Panc1 (cell line): ENCODE data around the gene NT5DC1. TPM values are rescaled to one million over a fixed set of nuclear protein-coding genes. Genes with fewer than 3 reads are reported as not detected.

ENCODE experiments used
- ATAC-seq: fragments of 200-7000 bp; cut with Tn5 transposase; 2 replicates; pipeline ENCODE4 v1.9.1; 2020; ENCODE audit warnings: mild to moderate bottlenecking, moderate library complexity
- BruUV-seq: library from RNA; stranded (reverse); fragments of 400-500 nt; replicated peaks from 2 replicates; lab custom pipeline; 2021; lab: Mats Ljungman, UMichigan
- CTCF ChIA-PET: fragments of 300-600 bp; sonication (Branson Sonifier 250); formaldehyde crosslinking; loops from one replicate; lab custom pipeline; 2022; ENCODE audit warnings: antibody characterized with exemption; lab: Charles Lee
- POLR2A ChIA-PET: fragments of 300-600 bp; sonication (Branson Sonifier 250); formaldehyde crosslinking; loops from one replicate; lab custom pipeline; 2022; ENCODE audit warnings: antibody characterized with exemption; lab: Charles Lee
- DNase-seq: peaks from one replicate; pipeline ENCODE4 v3.0.0-alpha.2; 2010; ENCODE audit warnings: low read depth, low spot score
- H3K27ac ChIP-seq: 2 replicates; pipeline ENCODE4 v1.5.1; 2011; ENCODE audit warnings: mild to moderate bottlenecking, low read length, inconsistent platforms
- H3K27me3 ChIP-seq: fragments of 200-500 bp; sonication (Bioruptor generic); 2 replicates; pipeline ENCODE4 v1.6.0; 2014; ENCODE audit warnings: low read length, inconsistent platforms; ENCODE audit not compliant: control insufficient read depth, insufficient read depth
- H3K36me3 ChIP-seq: fragments of 200-500 bp; sonication (Bioruptor generic); 2 replicates; pipeline ENCODE4 v1.5.1; 2014; ENCODE audit warnings: inconsistent platforms, mild to moderate bottlenecking, low read length, moderate library complexity; ENCODE audit not compliant: control insufficient read depth, insufficient read depth
- H3K4me1 ChIP-seq: 2 replicates; pipeline ENCODE4 v1.5.1; 2011; ENCODE audit warnings: inconsistent platforms, mild to moderate bottlenecking, low read length, moderate library complexity; ENCODE audit not compliant: control insufficient read depth, insufficient read depth
- H3K4me3 ChIP-seq, 2 experiments: 2 replicates each; pipeline ENCODE4 v1.5.1; 2011 to 2012; ENCODE audit warnings: low read depth in 2 of 2, low read length in 2 of 2, mild to moderate bottlenecking in 2 of 2, inconsistent platforms in 1 of 2, moderate library complexity in 1 of 2
- H3K9me3 ChIP-seq: fragments of 200-500 bp; sonication (Bioruptor generic); 2 replicates; pipeline ENCODE4 v1.5.1; 2014; ENCODE audit warnings: low read depth, mild to moderate bottlenecking, inconsistent platforms, low read length, moderate library complexity; ENCODE audit not compliant: control insufficient read depth, insufficient read depth
- POLR2AphosphoS5 ChIP-seq: IDR thresholded peaks from 2 replicates; pipeline ENCODE4 v1.6.1; 2012; ENCODE audit warnings: mild to moderate bottlenecking, low read depth, low read length, moderate library complexity
- SIN3A ChIP-seq: IDR thresholded peaks from 2 replicates; pipeline ENCODE4 v1.6.1; 2012; ENCODE audit warnings: low read depth, mild to moderate bottlenecking, low read length, moderate library complexity, borderline replicate concordance; ENCODE audit not compliant: insufficient read depth
- TCF7L2 ChIP-seq: IDR thresholded peaks from 2 replicates; pipeline ENCODE4 v1.6.1; 2011; ENCODE audit warnings: mild to moderate bottlenecking, low read depth, low read length, inconsistent platforms
- in situ Hi-C: cut with HindIII; loops from 2 replicates; pipeline ENCODE4 v1.10.0; 2016; ENCODE audit warnings: low sequenced_read_pairs, low pct_unique_long_range_greater_than_20kb
- intact Hi-C: fragments of 100-400 bp; cut with micrococcal nuclease; formaldehyde crosslinking; loops from one replicate; pipeline ENCODE4 v1.10.0; 2022; ENCODE audit not compliant: unreplicated experiment
- total RNA-seq: library from RNA; stranded (reverse); gene quantifications from one replicate; pipeline ENCODE4 v1.2.1, GENCODE V29; 2021; ENCODE audit not compliant: unreplicated experiment
- TF ChIP-seq, protein P1 (sequence below), 2 experiments: IDR thresholded peaks; 2 replicates each; pipeline ENCODE4 v1.6.1; 2011 to 2012; ENCODE audit warnings: low read depth in 2 of 2, control low read depth in 1 of 2, low read length in 1 of 2, mild to moderate bottlenecking in 1 of 2, moderate library complexity in 1 of 2; ENCODE audit not compliant: insufficient read depth in 1 of 2
- TF ChIP-seq, protein P2 (sequence below): fragments of 450-650 bp; IDR thresholded peaks from 2 replicates; pipeline ENCODE4 v1.5.1; 2017; ENCODE audit warnings: mild to moderate bottlenecking

The NT5DC1 gene
- total RNA-seq, 1 experiment from 2014 or later, result 79.1 TPM

DNA sequence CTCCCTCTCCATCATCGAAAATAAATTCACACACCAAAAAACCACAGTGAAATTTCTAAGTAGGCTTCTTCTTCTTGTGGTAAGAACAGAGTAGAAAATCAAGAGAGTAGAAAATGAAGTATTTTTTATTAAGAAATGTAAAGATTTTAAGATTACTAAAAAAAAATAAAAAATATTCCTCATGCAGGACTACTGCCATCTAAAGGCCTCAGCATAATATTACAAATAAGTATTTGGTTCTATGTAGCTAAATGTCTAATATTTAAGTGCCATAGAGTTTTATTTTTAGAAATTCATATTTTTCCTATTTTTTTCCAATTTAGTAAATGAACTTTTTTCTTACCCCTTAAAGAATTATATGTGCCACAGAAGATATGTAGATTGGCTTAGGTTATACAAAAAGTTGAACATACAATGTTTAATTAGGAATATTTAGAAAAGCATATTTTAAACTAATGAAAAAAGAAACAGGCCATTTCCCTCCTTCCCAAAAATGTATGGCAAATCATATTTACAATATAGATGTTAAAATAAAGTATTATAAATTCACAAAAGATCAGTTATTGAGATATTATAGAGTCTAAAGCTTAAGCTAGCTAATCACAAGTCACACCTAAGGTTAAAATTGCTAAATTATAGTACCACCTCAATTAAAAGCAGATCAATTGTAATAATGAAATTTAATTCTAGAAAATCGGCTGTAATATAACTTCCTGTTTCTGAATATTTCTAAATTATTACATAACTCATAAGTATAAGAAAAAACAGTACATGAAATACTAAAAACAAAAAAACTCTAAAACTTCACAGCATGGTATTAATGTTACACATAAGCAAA is 3.5 kb upstream of the NT5DC1 start:
- in situ Hi-C loops, result no loop called here
- no peak for DNase-seq
- no peak for ATAC-seq

DNA sequence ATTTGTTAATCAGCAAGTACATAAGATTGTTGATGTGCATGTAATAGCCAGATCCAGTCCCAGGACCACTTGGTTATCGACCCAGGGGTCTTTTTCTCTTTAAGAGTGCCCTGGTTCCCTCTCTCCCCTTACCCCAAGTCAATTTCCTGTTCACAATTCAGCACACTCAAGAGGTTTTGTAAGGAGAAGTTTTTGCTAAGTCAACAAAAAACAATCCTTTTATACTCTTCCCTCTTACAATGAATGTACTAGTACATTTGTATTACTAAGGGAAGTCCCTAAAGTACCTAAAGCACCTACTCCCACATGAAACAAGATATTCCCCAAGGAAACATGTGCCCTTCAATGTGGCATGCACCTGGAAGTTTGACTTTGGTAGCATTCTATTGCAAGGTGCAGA is 1.6 kb upstream of the NT5DC1 start:
- ChIA-PET CTCF (interaction anchor here (0.6 kb wide), 1 partner anchor 38 kb away, joined by 4 read pairs; the partner anchor contains the start of gene FRK), POLR2A (interaction anchor here (0.6 kb wide), 1 partner anchor 17 kb away, joined by 3 read pairs; no protein-coding TSS in a partner anchor)
- ATAC-seq (no peak), DNase-seq (no peak)
- TF ChIP-seq, protein P1, sequence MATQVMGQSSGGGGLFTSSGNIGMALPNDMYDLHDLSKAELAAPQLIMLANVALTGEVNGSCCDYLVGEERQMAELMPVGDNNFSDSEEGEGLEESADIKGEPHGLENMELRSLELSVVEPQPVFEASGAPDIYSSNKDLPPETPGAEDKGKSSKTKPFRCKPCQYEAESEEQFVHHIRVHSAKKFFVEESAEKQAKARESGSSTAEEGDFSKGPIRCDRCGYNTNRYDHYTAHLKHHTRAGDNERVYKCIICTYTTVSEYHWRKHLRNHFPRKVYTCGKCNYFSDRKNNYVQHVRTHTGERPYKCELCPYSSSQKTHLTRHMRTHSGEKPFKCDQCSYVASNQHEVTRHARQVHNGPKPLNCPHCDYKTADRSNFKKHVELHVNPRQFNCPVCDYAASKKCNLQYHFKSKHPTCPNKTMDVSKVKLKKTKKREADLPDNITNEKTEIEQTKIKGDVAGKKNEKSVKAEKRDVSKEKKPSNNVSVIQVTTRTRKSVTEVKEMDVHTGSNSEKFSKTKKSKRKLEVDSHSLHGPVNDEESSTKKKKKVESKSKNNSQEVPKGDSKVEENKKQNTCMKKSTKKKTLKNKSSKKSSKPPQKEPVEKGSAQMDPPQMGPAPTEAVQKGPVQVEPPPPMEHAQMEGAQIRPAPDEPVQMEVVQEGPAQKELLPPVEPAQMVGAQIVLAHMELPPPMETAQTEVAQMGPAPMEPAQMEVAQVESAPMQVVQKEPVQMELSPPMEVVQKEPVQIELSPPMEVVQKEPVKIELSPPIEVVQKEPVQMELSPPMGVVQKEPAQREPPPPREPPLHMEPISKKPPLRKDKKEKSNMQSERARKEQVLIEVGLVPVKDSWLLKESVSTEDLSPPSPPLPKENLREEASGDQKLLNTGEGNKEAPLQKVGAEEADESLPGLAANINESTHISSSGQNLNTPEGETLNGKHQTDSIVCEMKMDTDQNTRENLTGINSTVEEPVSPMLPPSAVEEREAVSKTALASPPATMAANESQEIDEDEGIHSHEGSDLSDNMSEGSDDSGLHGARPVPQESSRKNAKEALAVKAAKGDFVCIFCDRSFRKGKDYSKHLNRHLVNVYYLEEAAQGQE (IDR thresholded peaks at IDR 0.05; ENCODE audit: insufficient read depth in 1 of 2, low read depth in 2 of 2, low read length in 1 of 2), result no peak
- TF ChIP-seq POLR2AphosphoS5, result no peak
- TF ChIP-seq TCF7L2, result no peak
- TF ChIP-seq, protein P2, sequence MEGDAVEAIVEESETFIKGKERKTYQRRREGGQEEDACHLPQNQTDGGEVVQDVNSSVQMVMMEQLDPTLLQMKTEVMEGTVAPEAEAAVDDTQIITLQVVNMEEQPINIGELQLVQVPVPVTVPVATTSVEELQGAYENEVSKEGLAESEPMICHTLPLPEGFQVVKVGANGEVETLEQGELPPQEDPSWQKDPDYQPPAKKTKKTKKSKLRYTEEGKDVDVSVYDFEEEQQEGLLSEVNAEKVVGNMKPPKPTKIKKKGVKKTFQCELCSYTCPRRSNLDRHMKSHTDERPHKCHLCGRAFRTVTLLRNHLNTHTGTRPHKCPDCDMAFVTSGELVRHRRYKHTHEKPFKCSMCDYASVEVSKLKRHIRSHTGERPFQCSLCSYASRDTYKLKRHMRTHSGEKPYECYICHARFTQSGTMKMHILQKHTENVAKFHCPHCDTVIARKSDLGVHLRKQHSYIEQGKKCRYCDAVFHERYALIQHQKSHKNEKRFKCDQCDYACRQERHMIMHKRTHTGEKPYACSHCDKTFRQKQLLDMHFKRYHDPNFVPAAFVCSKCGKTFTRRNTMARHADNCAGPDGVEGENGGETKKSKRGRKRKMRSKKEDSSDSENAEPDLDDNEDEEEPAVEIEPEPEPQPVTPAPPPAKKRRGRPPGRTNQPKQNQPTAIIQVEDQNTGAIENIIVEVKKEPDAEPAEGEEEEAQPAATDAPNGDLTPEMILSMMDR, result no peak
- no peak for TF ChIP-seq SIN3A
- H3K4me1 ChIP-seq, result peaks cover 18% of the 10 kb centered on the region
- in situ Hi-C loops (no loop called here), intact Hi-C loops (no loop called here)
- no peaks in the 10 kb centered on the region; the same call in 1 of the 2 replicates for H3K27me3 ChIP-seq
- H3K27ac ChIP-seq, result no peak overlapping the region
- H3K4me3 ChIP-seq, result no peak overlapping the region
- H3K36me3 ChIP-seq, result no peaks in the 10 kb centered on the region
- peaks cover 12% of the 10 kb centered on the region; the same call in 1 of the 2 replicates for H3K9me3 ChIP-seq
- no TSS peak for BruUV-seq

More for the DNA sequence above, 3.5 kb upstream of the NT5DC1 start:
- Histone ChIP-seq H3K4me1 (peaks cover 14% of the 10 kb centered on the region), H3K27me3 (no peaks in the 10 kb centered on the region; the same call in 1 of the 2 replicates), H3K36me3 (no peaks in the 10 kb centered on the region), H3K4me3 (no peak overlapping the region), H3K27ac (no peak overlapping the region), H3K9me3 (peaks cover 12% of the 10 kb centered on the region; the same call in 1 of the 2 replicates)
- ChIA-PET CTCF (interaction anchor here (0.7 to 2.1 kb wide), 6 partner anchors 36 to 88 kb away, joined by 3 to 10 read pairs (median 4); partner anchors contain the start of gene FRK), POLR2A (no interaction called here)
- no TSS peak for BruUV-seq
- intact Hi-C loops, result loop anchor here (1.0 kb wide), 1 partner anchor 86 kb away; no protein-coding TSS in a partner anchor
- TF ChIP-seq, protein P2, result peak; percentile 69; the same call in 1 of the 2 replicates
- TF ChIP-seq TCF7L2 (no peak), SIN3A (no peak)
